Measurements from ENCODE around the gene PLEKHB2. TPM values are rescaled to one million over a fixed set of nuclear protein-coding genes. Genes with fewer than 3 reads are reported as not detected.

Gene PLEKHB2
- 117 and 170 TPM in 2 replicates for total RNA-seq

DNA sequence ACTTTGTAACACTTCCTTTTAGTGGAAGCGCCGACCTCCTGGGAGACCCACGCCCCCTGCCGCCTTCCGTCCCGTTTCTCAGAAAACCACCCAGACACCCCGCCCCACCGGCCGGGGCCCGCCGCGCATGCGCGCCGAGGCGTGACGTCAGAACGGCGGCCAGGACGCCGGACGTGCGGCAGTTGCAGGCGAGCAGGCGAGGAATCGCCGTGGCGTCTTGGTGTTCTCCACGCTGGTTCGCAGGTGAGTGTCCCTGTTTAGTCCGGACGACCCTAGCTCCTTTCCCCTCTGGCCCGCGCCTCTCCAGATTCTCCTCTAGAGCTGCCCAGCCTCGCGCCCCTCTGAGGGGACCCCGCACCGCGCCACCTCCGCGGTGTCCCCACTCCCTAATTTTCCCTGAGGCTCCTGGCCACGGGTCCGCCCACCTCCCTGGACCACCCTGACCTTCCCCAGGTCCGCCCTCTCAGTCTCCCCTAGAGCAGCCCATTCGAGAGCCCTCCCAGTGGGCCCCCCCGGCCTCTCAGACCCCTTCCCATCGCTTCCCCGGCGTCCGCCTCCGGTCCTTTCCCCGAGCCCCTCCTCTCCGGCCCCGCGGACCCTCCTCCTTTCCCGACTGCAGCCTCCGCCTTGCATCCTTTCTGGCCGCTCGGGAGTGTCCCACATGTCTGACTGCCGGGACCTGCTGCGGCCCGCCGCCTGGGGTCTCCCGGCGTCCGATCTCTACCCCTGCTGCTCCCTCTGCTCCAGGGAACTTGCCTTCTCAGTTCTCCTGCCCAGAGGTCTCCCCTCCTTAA lies at the start of gene PLEKHB2:
PLEKHB2 (plus strand) TSS at position 181 of the 794 bp plus-strand sequence. CDS start 15,606 bp downstream, outside the sequence.

GRCh38 chr2:131093006-131093695 lies 12.0 kb upstream of the PLEKHB2 start, which contains the start of gene FAM168B:
TSS of gene FAM168B (minus strand) at chr2:131093460. CDS start at chr2:131082646, 10,814 bp downstream.

Other genes starting within 250 kb of the PLEKHB2 start
- gene FAM168B, start 11.9 kb upstream of the PLEKHB2 start, total RNA-seq, result 67.3 and 84.3 TPM in 2 replicates
- gene POTEE, start 104.2 kb downstream of the PLEKHB2 start, total RNA-seq, result under 0.01 TPM in 1 of 2 replicates, not detected in the other